ENCODE measurements around the gene TFE3. TPM values are rescaled to one million over a fixed set of nuclear protein-coding genes. Genes with fewer than 3 reads are reported as not detected.

TFE3 gene
- total and polyA plus RNA-seq, 8 donors: 13.0 to 42.2 (median 27.6) TPM

- peak in 1 of 2 donors; percentile 58 for DNase-seq
- 0 to 36% (median 3%) methylated on average over 16 to 17 of the region's 17 CpGs for WGBS, 5 donors
These were observed 41.6 kb downstream of the TFE3 start for GRCh38 chrX:49001521-49002090.

GRCh38 chrX:49000636-49001035 lies 42.5 kb downstream of the TFE3 start:
- Histone ChIP-seq H3K4me1 (peaks cover 0 to 17% (median 11%) of the 10 kb centered on the region in 4 donors), H3K36me3 (peaks cover 0 to 33% (median 28%) of the 10 kb centered on the region in 4 donors), H3K27ac (no peak overlapping the region), H3K9me3 (peaks cover 0 to 15% (median 5%) of the 10 kb centered on the region in 4 donors), H3K27me3 (no peaks in the 10 kb centered on the region), H3K4me3 (peak overlapping the region in 2 of 4 donors; percentile 67 to 70)
- no peak for DNase-seq
- TF ChIP-seq CTCF (IDR thresholded peaks at IDR 0.05) (no peak), POLR2A (IDR thresholded peaks at IDR 0.05) (no peak)
- intact Hi-C loops (cut with DNase I; ENCODE audit: low total_unique reads): no loop called here
- WGBS, 5 donors: 77 to 100% (median 97%) methylated on average over 3 to 4 of the region's 4 CpGs

More at GRCh38 chrX:49001521-49002090, 41.6 kb downstream of the TFE3 start:
- Histone ChIP-seq H3K36me3 (peaks cover 0 to 25% (median 19%) of the 10 kb centered on the region in 4 donors), H3K27ac (peak overlapping the region; percentile 70 to 87 (median 83)), H3K4me1 (peaks cover 0 to 17% (median 11%) of the 10 kb centered on the region in 4 donors), H3K4me3 (peak overlapping the region; percentile 60 to 70 (median 67)), H3K27me3 (no peaks in the 10 kb centered on the region), H3K9me3 (peaks cover 0 to 15% (median 5%) of the 10 kb centered on the region in 4 donors)
- intact Hi-C loops (cut with DNase I; ENCODE audit: low total_unique reads): no loop called here
- no peak for TF ChIP-seq EP300 (IDR thresholded peaks at IDR 0.05)
- no peak for TF ChIP-seq POLR2AphosphoS5 (IDR thresholded peaks at IDR 0.05)
- no peak for TF ChIP-seq POLR2A (IDR thresholded peaks at IDR 0.05)
- no peak for TF ChIP-seq CTCF (IDR thresholded peaks at IDR 0.05)

GRCh38 chrX:48999030-48999429 lies 44.1 kb downstream of the TFE3 start:
- Histone ChIP-seq H3K27me3 (no peaks in the 10 kb centered on the region), H3K27ac (no peak overlapping the region), H3K36me3 (peaks cover 0 to 39% (median 37%) of the 10 kb centered on the region in 4 donors), H3K4me3 (no peak overlapping the region), H3K4me1 (peaks cover 0 to 17% (median 11%) of the 10 kb centered on the region in 4 donors), H3K9me3 (peaks cover 0 to 15% (median 5%) of the 10 kb centered on the region in 4 donors)
- intact Hi-C loops (cut with DNase I; ENCODE audit: low total_unique reads): no loop called here
- TF ChIP-seq CTCF (IDR thresholded peaks at IDR 0.05): no peak
- TF ChIP-seq POLR2AphosphoS5 (IDR thresholded peaks at IDR 0.05): no peak
- TF ChIP-seq POLR2A (IDR thresholded peaks at IDR 0.05): no peak
- no peak for TF ChIP-seq EP300 (IDR thresholded peaks at IDR 0.05)
- DNase-seq: no peak
- WGBS, 5 donors: 80 to 96% (median 86%) methylated on average over 5 of the region's 5 CpGs

GRCh38 chrX:48998391-48998790 lies 44.8 kb downstream of the TFE3 start:
- Histone ChIP-seq H3K27me3 (no peaks in the 10 kb centered on the region), H3K27ac (no peak overlapping the region), H3K4me1 (peaks cover 0 to 17% (median 11%) of the 10 kb centered on the region in 4 donors), H3K36me3 (peaks cover under 1 to 45% (median 43%) of the 10 kb centered on the region in 4 donors), H3K9me3 (peaks cover 0 to 15% (median 5%) of the 10 kb centered on the region in 4 donors), H3K4me3 (no peak overlapping the region)
- 88 to 98% (median 95%) methylated on average over 3 to 4 of the region's 4 CpGs for WGBS, 5 donors
- no peak for DNase-seq
- TF ChIP-seq EP300 (IDR thresholded peaks at IDR 0.05): no peak
- intact Hi-C loops (cut with DNase I; ENCODE audit: low total_unique reads): no loop called here

GRCh38 chrX:48997865-48998264 lies 45.3 kb downstream of the TFE3 start:
- Histone ChIP-seq H3K27me3 (no peaks in the 10 kb centered on the region), H3K36me3 (peaks cover 6 to 50% (median 48%) of the 10 kb centered on the region in 4 donors), H3K27ac (no peak overlapping the region), H3K4me1 (peaks cover 0 to 17% (median 11%) of the 10 kb centered on the region in 4 donors), H3K9me3 (peaks cover 0 to 15% (median 5%) of the 10 kb centered on the region in 4 donors), H3K4me3 (no peak overlapping the region)
- no peak for TF ChIP-seq CTCF (IDR thresholded peaks at IDR 0.05)
- no peak for TF ChIP-seq POLR2A (IDR thresholded peaks at IDR 0.05)
- TF ChIP-seq POLR2AphosphoS5 (IDR thresholded peaks at IDR 0.05): no peak
- TF ChIP-seq EP300 (IDR thresholded peaks at IDR 0.05): no peak
- DNase-seq: no peak
- intact Hi-C loops (cut with DNase I; ENCODE audit: low total_unique reads): no loop called here
- 70 to 89% (median 75%) methylated on average over 1 of the region's 1 CpG for WGBS, 5 donors
